CD8-positive, alpha-beta memory T cell (primary cell): ENCODE data around the gene AOPEP. TPM values are rescaled to one million over a fixed set of nuclear protein-coding genes. Genes with fewer than 3 reads are reported as not detected.

Experiments
- CTCF ChIA-PET: fragments of 350-600 bp; sonication (Branson Sonifier 250); formaldehyde crosslinking; loops from one replicate; lab custom pipeline; 2021; ENCODE audit warnings: antibody characterized with exemption; lab: Charles Lee
- POLR2A ChIA-PET: fragments of 350-600 bp; sonication (Branson Sonifier 250); formaldehyde crosslinking; loops from one replicate; lab custom pipeline; 2021; ENCODE audit warnings: antibody characterized with exemption; lab: Charles Lee
- DNase-seq, 5 donors: peaks; one replicate each; pipeline versions ENCODE4 v3.0.0 to v3.0.0-alpha.2; 2020 to 2022; ENCODE audit warnings: mixed read lengths in 1 of 5
- H3K27ac ChIP-seq: one replicate; pipeline ENCODE4 v1.7.0; 2013; ENCODE audit warnings: low read depth, mild to moderate bottlenecking, low read length, moderate library complexity
- H3K27me3 ChIP-seq: 2 replicates; pipeline ENCODE4 v1.7.0; 2013; ENCODE audit warnings: low read length, mild to moderate bottlenecking; ENCODE audit not compliant: insufficient read depth, poor library complexity, severe bottlenecking
- H3K36me3 ChIP-seq: 2 replicates; pipeline ENCODE4 v1.7.0; 2013; ENCODE audit warnings: mild to moderate bottlenecking, low read length, moderate library complexity; ENCODE audit not compliant: insufficient read depth
- H3K4me1 ChIP-seq: 2 replicates; pipeline ENCODE4 v1.7.0; 2013; ENCODE audit warnings: mild to moderate bottlenecking, low read length, moderate library complexity; ENCODE audit not compliant: insufficient read depth
- H3K4me3 ChIP-seq: 2 replicates; pipeline ENCODE4 v1.7.0; 2013; ENCODE audit warnings: mild to moderate bottlenecking, low read length
- H3K9me3 ChIP-seq: 2 replicates; pipeline ENCODE4 v1.7.0; 2013; ENCODE audit warnings: mild to moderate bottlenecking, low read length
- H3K27ac Mint-ChIP-seq, 8 donors: one replicate each; pipeline ENCODE4 v1.8.0; 2020 to 2021; ENCODE audit warnings: mixed read lengths in 8 of 8, mild to moderate bottlenecking in 6 of 8, inconsistent platforms in 3 of 8, moderate library complexity in 3 of 8
- H3K27me3 Mint-ChIP-seq, 2 donors: one replicate each; pipeline ENCODE4 v1.8.0; 2020 to 2021; ENCODE audit warnings: mixed read lengths in 2 of 2, mild to moderate bottlenecking in 1 of 2, moderate library complexity in 1 of 2
- H3K36me3 Mint-ChIP-seq, 3 donors: one replicate each; pipeline ENCODE4 v1.8.0; 2020 to 2021; ENCODE audit warnings: mixed read lengths in 3 of 3, inconsistent platforms in 1 of 3, mild to moderate bottlenecking in 1 of 3
- H3K4me1 Mint-ChIP-seq, 3 donors: one replicate each; pipeline ENCODE4 v1.8.0; 2020 to 2021; ENCODE audit warnings: mixed read lengths in 3 of 3, inconsistent platforms in 1 of 3, mild to moderate bottlenecking in 1 of 3
- H3K4me3 Mint-ChIP-seq, 7 donors: one replicate each; pipeline ENCODE4 v1.8.0; 2020 to 2021; ENCODE audit warnings: mixed read lengths in 7 of 7, mild to moderate bottlenecking in 6 of 7, moderate library complexity in 4 of 7, inconsistent platforms in 2 of 7
- H3K9me3 Mint-ChIP-seq, 5 donors: one replicate each; pipeline ENCODE4 v1.8.0; 2020 to 2022; ENCODE audit warnings: mixed read lengths in 5 of 5, mild to moderate bottlenecking in 3 of 5, moderate library complexity in 2 of 5, inconsistent platforms in 1 of 5
- polyA plus RNA-seq: library from polyadenylated mRNA; unstranded; fragments of 300-500 nt; fragmentation: Illumina TruSeq; gene quantifications from one replicate; pipeline ENCODE4 v1.2.3, GENCODE V29; 2021
- total RNA-seq, 2 experiments: library from RNA; stranded (reverse); gene quantifications; one replicate each; pipeline ENCODE4 v1.2.3, GENCODE V29; 2021

The AOPEP gene
- total and polyA plus RNA-seq, 3 experiments from 2014 or later, result 4.2 to 7.1 (median 6.9) TPM

DNA sequence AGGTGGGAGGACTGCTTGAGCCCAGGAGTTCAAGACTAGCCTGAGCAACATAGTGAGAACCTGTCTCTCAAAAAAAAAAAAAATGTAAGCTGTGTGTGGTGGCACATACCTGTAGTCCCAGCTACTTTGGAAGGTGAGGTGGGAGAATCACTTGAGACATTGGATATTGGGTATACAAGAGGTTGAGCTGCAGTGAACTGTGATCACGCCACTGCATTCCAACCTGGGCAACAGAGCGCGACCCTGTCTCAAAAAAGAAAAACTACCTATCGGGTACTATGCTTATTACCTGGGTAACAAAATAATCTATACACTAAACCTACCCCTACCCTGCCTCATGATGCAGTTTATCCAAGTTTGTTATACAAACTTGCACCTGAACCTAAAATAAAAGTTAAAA is 64.9 kb downstream of the AOPEP start:
- Histone ChIP-seq H3K9me3 (no peaks in the 10 kb centered on the region), H3K36me3 (no peaks in the 10 kb centered on the region), H3K27me3 (no peaks in the 10 kb centered on the region), H3K27ac (no peak overlapping the region), H3K4me1 (no peaks in the 10 kb centered on the region), H3K4me3 (no peak overlapping the region)
- H3K4me3 Mint-ChIP-seq, result no peak overlapping the region
- H3K4me1 Mint-ChIP-seq, result peaks cover 8 to 12% (median 9%) of the 10 kb centered on the region in 3 donors
- H3K27ac Mint-ChIP-seq, result no peak overlapping the region
- H3K27me3 Mint-ChIP-seq, result no peaks in the 10 kb centered on the region
- H3K36me3 Mint-ChIP-seq, result peaks cover 14 to 50% (median 24%) of the 10 kb centered on the region in 3 donors
- no peak for DNase-seq
- POLR2A ChIA-PET, result no interaction called here
- no peaks in the 10 kb centered on the region for H3K9me3 Mint-ChIP-seq
- CTCF ChIA-PET, result interaction anchor here (0.9 kb wide), 1 partner anchor 110 kb away, joined by 3 read pairs; no protein-coding TSS in a partner anchor

- H3K4me1 Mint-ChIP-seq, result peaks cover 0 to 4% (median 1%) of the 10 kb centered on the region in 3 donors
- no peaks in the 10 kb centered on the region for H3K9me3 ChIP-seq
- H3K4me1 ChIP-seq, result no peaks in the 10 kb centered on the region
- no peaks in the 10 kb centered on the region for H3K9me3 Mint-ChIP-seq
- no peaks in the 10 kb centered on the region for H3K36me3 ChIP-seq
- no peak overlapping the region for H3K27ac ChIP-seq
- ChIA-PET POLR2A (no interaction called here), CTCF (no interaction called here)
- DNase-seq, result no peak
- no peak overlapping the region for H3K4me3 ChIP-seq
- no peak overlapping the region for H3K4me3 Mint-ChIP-seq
- H3K27ac Mint-ChIP-seq, result peak overlapping the region in 4 of 8 donors; percentile 34 to 51 (median 40)
- H3K36me3 Mint-ChIP-seq, result peaks cover 14 to 50% (median 25%) of the 10 kb centered on the region in 3 donors
- no peaks in the 10 kb centered on the region for H3K27me3 ChIP-seq
- no peaks in the 10 kb centered on the region for H3K27me3 Mint-ChIP-seq
These were observed 66.0 kb downstream of the AOPEP start for GRCh38 chr9:94792511-94792910.

GRCh38 chr9:94794476-94795167 is 68.1 kb downstream of the AOPEP start:
- Mint-ChIP-seq H3K4me1 (peaks cover 0 to 1% (median 0%) of the 10 kb centered on the region in 3 donors), H3K9me3 (no peaks in the 10 kb centered on the region), H3K27ac (no peak overlapping the region), H3K36me3 (peaks cover 18 to 51% (median 25%) of the 10 kb centered on the region in 3 donors), H3K4me3 (no peak overlapping the region), H3K27me3 (no peaks in the 10 kb centered on the region)
- no peak overlapping the region for H3K4me3 ChIP-seq
- no peaks in the 10 kb centered on the region for H3K36me3 ChIP-seq
- no peaks in the 10 kb centered on the region for H3K27me3 ChIP-seq
- ChIA-PET POLR2A (no interaction called here), CTCF (no interaction called here)
- H3K4me1 ChIP-seq, result no peaks in the 10 kb centered on the region
- DNase-seq, result no peak
- no peak overlapping the region for H3K27ac ChIP-seq
- H3K9me3 ChIP-seq, result no peaks in the 10 kb centered on the region

DNA sequence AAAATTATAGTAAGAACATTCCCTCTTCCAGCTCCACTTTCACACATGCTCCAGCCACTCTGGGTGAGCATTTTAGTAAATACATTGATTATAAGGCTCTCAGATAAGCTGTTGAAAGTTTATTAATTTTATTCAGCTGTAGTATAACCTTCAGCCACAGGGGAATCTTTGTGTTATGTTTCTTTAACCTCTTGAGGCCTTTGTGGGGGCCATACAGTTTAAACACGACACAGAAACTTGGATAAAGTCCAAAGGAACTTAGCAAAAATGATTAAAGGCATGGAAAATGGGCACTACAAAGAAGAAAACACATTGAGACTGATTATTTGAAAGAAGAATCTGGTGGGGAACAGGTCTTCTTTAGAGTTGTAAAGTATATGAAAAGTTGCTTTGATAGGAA is 70.2 kb downstream of the AOPEP start:
- H3K36me3 ChIP-seq, result no peaks in the 10 kb centered on the region
- Mint-ChIP-seq H3K27me3 (no peaks in the 10 kb centered on the region), H3K36me3 (peaks cover 18 to 53% (median 39%) of the 10 kb centered on the region in 3 donors), H3K27ac (no peak overlapping the region), H3K4me1 (peaks cover 0 to 1% (median 1%) of the 10 kb centered on the region in 3 donors), H3K4me3 (no peak overlapping the region), H3K9me3 (no peaks in the 10 kb centered on the region)
- no peaks in the 10 kb centered on the region for H3K4me1 ChIP-seq
- H3K27ac ChIP-seq, result no peak overlapping the region
- no peak overlapping the region for H3K4me3 ChIP-seq
- H3K9me3 ChIP-seq, result no peaks in the 10 kb centered on the region
- ChIA-PET CTCF (interaction anchor here (0.7 kb wide), 1 partner anchor 26 kb away, joined by 3 read pairs; no protein-coding TSS in a partner anchor), POLR2A (no interaction called here)
- no peaks in the 10 kb centered on the region for H3K27me3 ChIP-seq
- DNase-seq, result no peak

DNA sequence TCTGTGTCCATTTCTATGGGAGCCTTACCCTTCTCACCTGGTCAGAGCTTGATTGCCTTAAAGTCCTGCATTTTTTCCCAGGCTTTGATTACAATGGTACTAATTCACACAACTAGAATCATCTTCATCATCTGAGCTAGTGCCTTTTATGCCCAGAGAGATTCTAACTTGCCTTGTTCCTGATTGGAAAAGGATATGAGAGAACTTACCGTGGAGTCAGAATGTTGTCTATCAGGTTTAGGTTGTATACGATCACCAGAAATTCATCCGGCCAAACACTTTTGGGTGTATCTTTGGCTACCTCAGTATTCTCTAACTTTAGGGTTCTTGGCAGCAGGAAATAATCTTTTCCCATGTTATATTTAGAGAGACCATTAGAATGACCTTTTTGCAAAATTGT is 71.7 kb downstream of the AOPEP start:
- ChIA-PET POLR2A (no interaction called here), CTCF (no interaction called here)
- H3K4me1 Mint-ChIP-seq, result peaks cover 3 to 13% (median 4%) of the 10 kb centered on the region in 3 donors
- no peak overlapping the region for H3K4me3 Mint-ChIP-seq
- Histone ChIP-seq H3K4me3 (no peak overlapping the region), H3K27ac (no peak overlapping the region), H3K36me3 (no peaks in the 10 kb centered on the region), H3K27me3 (no peaks in the 10 kb centered on the region), H3K4me1 (no peaks in the 10 kb centered on the region), H3K9me3 (no peaks in the 10 kb centered on the region)
- no peaks in the 10 kb centered on the region for H3K27me3 Mint-ChIP-seq
- H3K36me3 Mint-ChIP-seq, result peaks cover 13 to 45% (median 39%) of the 10 kb centered on the region in 3 donors
- DNase-seq, result no peak
- H3K27ac Mint-ChIP-seq, result peak overlapping the region in 1 of 8 donors; percentile 14
- H3K9me3 Mint-ChIP-seq, result no peaks in the 10 kb centered on the region

DNA sequence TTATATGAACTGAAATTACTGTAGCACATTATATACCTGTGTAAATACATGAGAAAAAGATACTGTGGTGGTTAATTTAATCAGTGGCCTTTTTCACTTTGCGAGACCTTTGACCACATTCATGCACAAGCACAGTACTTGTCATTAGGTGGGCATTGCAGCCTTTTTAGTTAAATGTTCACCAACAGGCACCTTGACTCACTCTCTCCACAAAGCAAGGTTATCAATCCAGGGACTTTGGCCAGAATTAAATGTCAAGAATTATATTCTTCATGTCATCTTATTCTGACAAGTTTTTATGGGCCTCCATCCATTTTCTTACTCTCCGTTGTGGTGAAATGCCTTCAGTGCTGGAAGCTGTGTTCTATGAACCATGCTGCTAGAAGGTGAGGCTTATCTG is 72.2 kb downstream of the AOPEP start:
- H3K27me3 ChIP-seq, result no peaks in the 10 kb centered on the region
- ChIA-PET POLR2A (no interaction called here), CTCF (no interaction called here)
- DNase-seq, result no peak
- no peak overlapping the region for H3K27ac ChIP-seq
- no peaks in the 10 kb centered on the region for H3K4me1 ChIP-seq
- Mint-ChIP-seq H3K4me3 (no peak overlapping the region), H3K9me3 (no peaks in the 10 kb centered on the region), H3K27me3 (no peaks in the 10 kb centered on the region), H3K36me3 (peaks cover 12 to 44% (median 39%) of the 10 kb centered on the region in 3 donors), H3K27ac (no peak overlapping the region), H3K4me1 (peaks cover 3 to 16% (median 6%) of the 10 kb centered on the region in 3 donors)
- no peaks in the 10 kb centered on the region for H3K9me3 ChIP-seq
- H3K36me3 ChIP-seq, result peaks cover 1% of the 10 kb centered on the region
- no peak overlapping the region for H3K4me3 ChIP-seq

- H3K27ac Mint-ChIP-seq, result peak overlapping the region in 1 of 8 donors; percentile 59
- ChIA-PET POLR2A (no interaction called here), CTCF (no interaction called here)
- H3K9me3 ChIP-seq, result no peaks in the 10 kb centered on the region
- peaks cover 3 to 24% (median 10%) of the 10 kb centered on the region in 3 donors for H3K4me1 Mint-ChIP-seq
- no peaks in the 10 kb centered on the region for H3K27me3 ChIP-seq
- DNase-seq, result no peak
- no peaks in the 10 kb centered on the region for H3K27me3 Mint-ChIP-seq
- H3K4me3 Mint-ChIP-seq, result no peak overlapping the region
- no peaks in the 10 kb centered on the region for H3K4me1 ChIP-seq
- H3K4me3 ChIP-seq, result no peak overlapping the region
- H3K27ac ChIP-seq, result no peak overlapping the region
- H3K9me3 Mint-ChIP-seq, result no peaks in the 10 kb centered on the region
- H3K36me3 ChIP-seq, result peaks cover 4% of the 10 kb centered on the region
- H3K36me3 Mint-ChIP-seq, result peaks cover 4 to 38% (median 32%) of the 10 kb centered on the region in 3 donors
These were observed 73.2 kb downstream of the AOPEP start for GRCh38 chr9:94799578-94800264.

GRCh38 chr9:94800424-94801117 is 74.1 kb downstream of the AOPEP start:
- Histone ChIP-seq H3K4me3 (no peak overlapping the region), H3K27me3 (no peaks in the 10 kb centered on the region), H3K4me1 (no peaks in the 10 kb centered on the region), H3K9me3 (no peaks in the 10 kb centered on the region), H3K27ac (no peak overlapping the region), H3K36me3 (peaks cover 4% of the 10 kb centered on the region)
- POLR2A ChIA-PET, result no interaction called here
- no peak for DNase-seq
- H3K36me3 Mint-ChIP-seq, result peaks cover 4 to 32% (median 30%) of the 10 kb centered on the region in 3 donors
- H3K4me3 Mint-ChIP-seq, result no peak overlapping the region
- H3K27me3 Mint-ChIP-seq, result no peaks in the 10 kb centered on the region
- H3K9me3 Mint-ChIP-seq, result no peaks in the 10 kb centered on the region
- peaks cover 3 to 25% (median 10%) of the 10 kb centered on the region in 3 donors for H3K4me1 Mint-ChIP-seq
- peak overlapping the region in 1 of 8 donors; percentile 68 for H3K27ac Mint-ChIP-seq
- CTCF ChIA-PET, result no interaction called here
